ENCODE results near the gene YTHDC2. TPM values are rescaled to one million over a fixed set of nuclear protein-coding genes. Genes with fewer than 3 reads are reported as not detected.

Gene YTHDC2
- total RNA-seq, 1 donor from 2014 or later: 28.6 TPM

GRCh38 chr5:113634957-113635356, 121.5 kb downstream of the YTHDC2 start:
- Mint-ChIP-seq H3K36me3 (ENCODE audit: low read depth, unreplicated experiment) (no peaks in the 10 kb centered on the region), H3K27me3 (ENCODE audit: unreplicated experiment) (no peaks in the 10 kb centered on the region), H3K27ac (ENCODE audit: unreplicated experiment) (no peak overlapping the region), H3K9me3 (ENCODE audit: unreplicated experiment) (no peaks in the 10 kb centered on the region), H3K4me3 (ENCODE audit: unreplicated experiment) (no peak overlapping the region), H3K4me1 (ENCODE audit: unreplicated experiment) (no peaks in the 10 kb centered on the region)
- TF ChIP-seq, protein P1, sequence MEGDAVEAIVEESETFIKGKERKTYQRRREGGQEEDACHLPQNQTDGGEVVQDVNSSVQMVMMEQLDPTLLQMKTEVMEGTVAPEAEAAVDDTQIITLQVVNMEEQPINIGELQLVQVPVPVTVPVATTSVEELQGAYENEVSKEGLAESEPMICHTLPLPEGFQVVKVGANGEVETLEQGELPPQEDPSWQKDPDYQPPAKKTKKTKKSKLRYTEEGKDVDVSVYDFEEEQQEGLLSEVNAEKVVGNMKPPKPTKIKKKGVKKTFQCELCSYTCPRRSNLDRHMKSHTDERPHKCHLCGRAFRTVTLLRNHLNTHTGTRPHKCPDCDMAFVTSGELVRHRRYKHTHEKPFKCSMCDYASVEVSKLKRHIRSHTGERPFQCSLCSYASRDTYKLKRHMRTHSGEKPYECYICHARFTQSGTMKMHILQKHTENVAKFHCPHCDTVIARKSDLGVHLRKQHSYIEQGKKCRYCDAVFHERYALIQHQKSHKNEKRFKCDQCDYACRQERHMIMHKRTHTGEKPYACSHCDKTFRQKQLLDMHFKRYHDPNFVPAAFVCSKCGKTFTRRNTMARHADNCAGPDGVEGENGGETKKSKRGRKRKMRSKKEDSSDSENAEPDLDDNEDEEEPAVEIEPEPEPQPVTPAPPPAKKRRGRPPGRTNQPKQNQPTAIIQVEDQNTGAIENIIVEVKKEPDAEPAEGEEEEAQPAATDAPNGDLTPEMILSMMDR (IDR thresholded peaks at IDR 0.05; ENCODE audit: unreplicated experiment): no peak
- DNase-seq (ENCODE audit: low spot score): no peak

GRCh38 chr5:113641715-113642114, 128.2 kb downstream of the YTHDC2 start:
- Mint-ChIP-seq H3K36me3 (ENCODE audit: low read depth, unreplicated experiment) (no peaks in the 10 kb centered on the region), H3K27ac (ENCODE audit: unreplicated experiment) (no peak overlapping the region), H3K27me3 (ENCODE audit: unreplicated experiment) (no peaks in the 10 kb centered on the region), H3K9me3 (ENCODE audit: unreplicated experiment) (no peaks in the 10 kb centered on the region), H3K4me1 (ENCODE audit: unreplicated experiment) (no peaks in the 10 kb centered on the region), H3K4me3 (ENCODE audit: unreplicated experiment) (no peak overlapping the region)
- no peak for DNase-seq (ENCODE audit: low spot score)
- TF ChIP-seq, protein P1 (IDR thresholded peaks at IDR 0.05; ENCODE audit: unreplicated experiment): no peak

Other genes starting within 250 kb of the YTHDC2 start
- not detected for gene TSSK1B, start 78.7 kb upstream of the YTHDC2 start, total RNA-seq (ENCODE audit: unreplicated experiment)
- gene MCC, start 25.2 kb upstream of the YTHDC2 start, total RNA-seq (ENCODE audit: unreplicated experiment): 22.7 TPM

Measured in endothelial cell (in vitro differentiated cells).